Measurements from ENCODE around the gene RBM38. TPM values are rescaled to one million over a fixed set of nuclear protein-coding genes. Genes with fewer than 3 reads are reported as not detected.
"Not testable (repeated sequence)": the region's sequence is repeated elsewhere in the genome, so short reads cannot be mapped to it uniquely, and the experiment has no call there.

RBM38 gene
- total RNA-seq, 1 experiment from 2014 or later = 39.2 TPM

- Mint-ChIP-seq H3K4me3 (ENCODE audit: unreplicated experiment) (no peak overlapping the region), H3K27me3 (ENCODE audit: insufficient read depth, unreplicated experiment) (peaks cover 9% of the 10 kb centered on the region), H3K27ac (ENCODE audit: unreplicated experiment) (no peak overlapping the region), H3K4me1 (ENCODE audit: low read depth, unreplicated experiment) (no peaks in the 10 kb centered on the region), H3K36me3 (ENCODE audit: insufficient read depth, unreplicated experiment) (no peaks in the 10 kb centered on the region), H3K9me3 (ENCODE audit: unreplicated experiment) (peaks cover 10% of the 10 kb centered on the region)
- TF ChIP-seq, protein P1, sequence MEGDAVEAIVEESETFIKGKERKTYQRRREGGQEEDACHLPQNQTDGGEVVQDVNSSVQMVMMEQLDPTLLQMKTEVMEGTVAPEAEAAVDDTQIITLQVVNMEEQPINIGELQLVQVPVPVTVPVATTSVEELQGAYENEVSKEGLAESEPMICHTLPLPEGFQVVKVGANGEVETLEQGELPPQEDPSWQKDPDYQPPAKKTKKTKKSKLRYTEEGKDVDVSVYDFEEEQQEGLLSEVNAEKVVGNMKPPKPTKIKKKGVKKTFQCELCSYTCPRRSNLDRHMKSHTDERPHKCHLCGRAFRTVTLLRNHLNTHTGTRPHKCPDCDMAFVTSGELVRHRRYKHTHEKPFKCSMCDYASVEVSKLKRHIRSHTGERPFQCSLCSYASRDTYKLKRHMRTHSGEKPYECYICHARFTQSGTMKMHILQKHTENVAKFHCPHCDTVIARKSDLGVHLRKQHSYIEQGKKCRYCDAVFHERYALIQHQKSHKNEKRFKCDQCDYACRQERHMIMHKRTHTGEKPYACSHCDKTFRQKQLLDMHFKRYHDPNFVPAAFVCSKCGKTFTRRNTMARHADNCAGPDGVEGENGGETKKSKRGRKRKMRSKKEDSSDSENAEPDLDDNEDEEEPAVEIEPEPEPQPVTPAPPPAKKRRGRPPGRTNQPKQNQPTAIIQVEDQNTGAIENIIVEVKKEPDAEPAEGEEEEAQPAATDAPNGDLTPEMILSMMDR (IDR thresholded peaks at IDR 0.05; ENCODE audit: insufficient read depth in 1 of 2, low read depth in 1 of 2, low read length in 1 of 2, severe bottlenecking in 1 of 2, unreplicated experiment in 1 of 2) = no peak
- DNase-seq = no peak
- intact Hi-C loops (cut with micrococcal nuclease; ENCODE audit: unreplicated experiment) = no loop called here
- no peaks in the 10 kb centered on the region for H3K4me1 ChIP-seq
- no peaks in the 10 kb centered on the region for H3K36me3 ChIP-seq (ENCODE audit: control insufficient read depth, insufficient read depth, low read length)
- POLR2A ChIA-PET = interaction anchor here (0.7 kb wide), 1 partner anchor 879 kb away, joined by 9 read pairs; no protein-coding TSS in a partner anchor
- no peak overlapping the region for H3K4me3 ChIP-seq (ENCODE audit: low read depth, low read length)
- 0 out of 2 replicates have a peak, but pooled peaks cover 2% of the 10 kb centered on the region for H3K9me3 ChIP-seq
- BruUV-seq (replicated peaks) = no TSS peak
- no peaks in the 10 kb centered on the region for H3K27me3 ChIP-seq (replicated peaks; ENCODE audit: control insufficient read depth, insufficient read depth, low read length)
- CTCF ChIA-PET = interaction anchor here (1.0 kb wide), 1 partner anchor 47 kb away, joined by 4 read pairs; no protein-coding TSS in a partner anchor
Observed at GRCh38 chr20:57428324-57429158, 37.3 kb downstream of the RBM38 start.

DNA sequence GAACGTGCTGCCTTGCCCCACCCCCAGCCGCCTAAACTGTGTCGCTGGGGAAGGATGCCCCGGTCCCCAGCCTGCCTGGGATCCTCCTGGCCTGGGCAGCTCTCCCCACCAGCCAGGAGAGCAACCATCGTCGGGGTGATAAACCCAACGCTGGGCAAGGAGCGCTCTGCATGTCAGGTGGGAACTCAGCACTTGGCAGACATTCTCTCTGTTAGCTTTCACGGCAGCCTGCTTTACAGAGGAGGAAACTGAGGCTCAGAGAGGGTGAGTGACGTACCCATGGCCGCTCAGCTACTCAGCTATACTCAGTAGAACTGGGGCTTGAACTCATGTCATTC, 37.9 kb downstream of the RBM38 start:
- Mint-ChIP-seq H3K27me3 (ENCODE audit: insufficient read depth, unreplicated experiment) (peaks cover 12% of the 10 kb centered on the region), H3K27ac (ENCODE audit: unreplicated experiment) (no peak overlapping the region), H3K36me3 (ENCODE audit: insufficient read depth, unreplicated experiment) (no peaks in the 10 kb centered on the region), H3K9me3 (ENCODE audit: unreplicated experiment) (peaks cover 10% of the 10 kb centered on the region), H3K4me3 (ENCODE audit: unreplicated experiment) (no peak overlapping the region), H3K4me1 (ENCODE audit: low read depth, unreplicated experiment) (no peaks in the 10 kb centered on the region)
- POLR2A ChIA-PET = no interaction called here
- BruUV-seq (replicated peaks) = no TSS peak
- CTCF ChIA-PET = interaction anchor here (0.6 to 1.0 kb wide), 3 partner anchors 9 to 70 kb away, joined by 3 to 4 read pairs (median 4); no protein-coding TSS in a partner anchor
- intact Hi-C loops (cut with micrococcal nuclease; ENCODE audit: unreplicated experiment) = no loop called here
- DNase-seq = no peak
- H3K36me3 ChIP-seq (ENCODE audit: control insufficient read depth, insufficient read depth, low read length) = no peaks in the 10 kb centered on the region
- no peak overlapping the region for H3K4me3 ChIP-seq (ENCODE audit: low read depth, low read length)
- 0 out of 2 replicates have a peak, but pooled peaks cover 2% of the 10 kb centered on the region for H3K9me3 ChIP-seq
- no peaks in the 10 kb centered on the region for H3K27me3 ChIP-seq (replicated peaks; ENCODE audit: control insufficient read depth, insufficient read depth, low read length)
- H3K4me1 ChIP-seq = no peaks in the 10 kb centered on the region
- TF ChIP-seq, protein P1 (IDR thresholded peaks at IDR 0.05; ENCODE audit: insufficient read depth in 1 of 2, low read depth in 1 of 2, low read length in 1 of 2, severe bottlenecking in 1 of 2, unreplicated experiment in 1 of 2) = no peak

DNA sequence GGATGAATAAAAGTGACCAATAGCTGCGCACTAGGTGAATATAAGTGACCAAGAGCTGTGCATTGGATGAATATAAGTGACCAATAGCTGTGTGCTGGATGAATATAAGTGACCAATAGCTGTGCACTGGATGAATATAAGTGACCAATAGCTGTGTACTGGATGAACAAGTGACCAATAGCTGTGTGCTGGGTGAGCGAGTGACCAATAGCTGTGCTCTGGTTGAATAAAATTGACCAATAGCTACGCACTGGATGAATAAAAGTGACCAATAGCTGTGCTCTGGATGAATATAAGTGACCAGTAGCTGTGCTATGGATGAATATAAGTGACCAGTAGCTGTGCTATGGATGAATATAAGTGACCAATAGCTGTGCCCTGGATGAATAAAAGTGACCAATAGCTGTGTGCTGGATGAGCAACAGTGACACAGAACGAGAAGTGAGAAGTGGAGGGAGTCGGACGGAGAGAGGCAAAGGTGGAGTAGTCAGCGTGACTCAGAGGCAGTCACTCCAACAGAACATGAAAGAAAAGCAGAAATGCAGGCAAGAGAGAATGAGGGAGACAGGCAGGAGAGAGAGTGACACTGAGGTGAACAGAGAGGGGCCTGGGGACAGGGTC, 38.5 kb downstream of the RBM38 start:
- Mint-ChIP-seq H3K9me3 (ENCODE audit: unreplicated experiment) (peaks cover 10% of the 10 kb centered on the region), H3K4me1 (ENCODE audit: low read depth, unreplicated experiment) (no peaks in the 10 kb centered on the region), H3K27me3 (ENCODE audit: insufficient read depth, unreplicated experiment) (peaks cover 15% of the 10 kb centered on the region), H3K4me3 (ENCODE audit: unreplicated experiment) (no peak overlapping the region), H3K36me3 (ENCODE audit: insufficient read depth, unreplicated experiment) (no peaks in the 10 kb centered on the region), H3K27ac (ENCODE audit: unreplicated experiment) (no peak overlapping the region)
- intact Hi-C loops (cut with micrococcal nuclease; ENCODE audit: unreplicated experiment) = no loop called here
- no peaks in the 10 kb centered on the region for H3K36me3 ChIP-seq (ENCODE audit: control insufficient read depth, insufficient read depth, low read length)
- TF ChIP-seq, protein P1 (IDR thresholded peaks at IDR 0.05; ENCODE audit: insufficient read depth in 1 of 2, low read depth in 1 of 2, low read length in 1 of 2, severe bottlenecking in 1 of 2, unreplicated experiment in 1 of 2) = no peak
- BruUV-seq (replicated peaks) = no TSS peak
- H3K4me1 ChIP-seq = no peaks in the 10 kb centered on the region
- no peaks in the 10 kb centered on the region for H3K27me3 ChIP-seq (replicated peaks; ENCODE audit: control insufficient read depth, insufficient read depth, low read length)
- no peak for DNase-seq
- ChIA-PET POLR2A (no interaction called here), CTCF (interaction anchor here (0.6 to 1.0 kb wide), 3 partner anchors 9 to 69 kb away, joined by 3 to 4 read pairs (median 4); no protein-coding TSS in a partner anchor)
- no peak overlapping the region for H3K4me3 ChIP-seq (ENCODE audit: low read depth, low read length)
- 0 out of 2 replicates have a peak, but pooled peaks cover 2% of the 10 kb centered on the region for H3K9me3 ChIP-seq

DNA sequence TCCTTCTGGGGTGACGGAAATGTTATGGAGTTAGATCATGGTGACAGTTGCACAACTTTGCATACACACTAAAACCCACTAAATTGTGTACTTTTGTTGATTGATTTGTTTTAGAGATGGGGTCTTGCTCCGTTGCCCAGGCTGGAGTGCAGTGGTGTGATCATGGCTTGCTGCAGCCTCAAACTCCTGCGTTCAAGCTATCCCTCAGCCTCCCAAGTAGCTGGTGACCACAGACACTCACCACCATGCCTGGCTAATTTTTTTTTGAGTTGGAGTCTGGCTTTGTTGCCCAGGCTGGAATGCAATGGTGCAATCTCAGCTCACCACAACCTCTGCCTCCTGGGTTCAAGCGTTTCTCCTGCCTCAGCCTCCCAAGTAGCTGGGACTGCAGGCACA, 39.0 kb downstream of the RBM38 start:
- H3K27me3 ChIP-seq (replicated peaks; ENCODE audit: control insufficient read depth, insufficient read depth, low read length); H3K4me1 ChIP-seq; H3K4me1 Mint-ChIP-seq (ENCODE audit: low read depth, unreplicated experiment); H3K27ac Mint-ChIP-seq (ENCODE audit: unreplicated experiment); BruUV-seq (replicated peaks); CTCF ChIA-PET; H3K4me3 Mint-ChIP-seq (ENCODE audit: unreplicated experiment); POLR2A ChIA-PET; DNase-seq; H3K4me3 ChIP-seq (ENCODE audit: low read depth, low read length); H3K9me3 ChIP-seq; H3K36me3 ChIP-seq (ENCODE audit: control insufficient read depth, insufficient read depth, low read length); intact Hi-C loops (cut with micrococcal nuclease; ENCODE audit: unreplicated experiment); H3K9me3 Mint-ChIP-seq (ENCODE audit: unreplicated experiment); H3K36me3 Mint-ChIP-seq (ENCODE audit: insufficient read depth, unreplicated experiment): not testable (repeated sequence)
- H3K27me3 Mint-ChIP-seq (ENCODE audit: insufficient read depth, unreplicated experiment) = peaks cover 15% of the 10 kb centered on the region

Data from Caco-2 (cell line).